Spleen (tissue), 11 donors: ENCODE data around the gene INPP4B. TPM values are rescaled to one million over a fixed set of nuclear protein-coding genes. Genes with fewer than 3 reads are reported as not detected.

Source experiments
- DNase-seq: peaks from one replicate; pipeline ENCODE4 v3.0.0-alpha.2; 2020
- H3K27ac ChIP-seq, 8 donors: fragments of 200-600 bp; sonication (generic) in 7 of 8; 1 replicate in 4 of 8; 2 replicates in 4 of 8; pipeline versions ENCODE4 v1.5.0 to v1.8.0; 2016 to 2021; ENCODE audit warnings: inconsistent platforms in 4 of 8, mild to moderate bottlenecking in 4 of 8, moderate library complexity in 1 of 8
- H3K27me3 ChIP-seq, 7 donors: fragments of 200-600 bp; sonication (generic) in 6 of 7; replicated peaks in 1 of 7; 1 replicate in 4 of 7; 2 replicates in 3 of 7; pipeline versions ENCODE4 v1.5.0 to v1.8.0; 2016 to 2021; ENCODE audit warnings: inconsistent platforms in 3 of 7, mild to moderate bottlenecking in 1 of 7
- H3K36me3 ChIP-seq, 6 donors: fragments of 200-600 bp; sonication (generic) in 5 of 6; 1 replicate in 4 of 6; 2 replicates in 2 of 6; pipeline versions ENCODE4 v1.5.0 to v1.8.0; 2016 to 2021; ENCODE audit warnings: inconsistent platforms in 2 of 6
- H3K4me1 ChIP-seq, 6 donors: fragments of 200-600 bp; sonication (generic) in 5 of 6; 1 replicate in 3 of 6; 2 replicates in 3 of 6; pipeline versions ENCODE4 v1.5.0 to v1.8.0; 2016 to 2021; ENCODE audit warnings: inconsistent platforms in 3 of 6
- H3K4me3 ChIP-seq, 8 donors: fragments of 200-600 bp; sonication (generic) in 7 of 8; 1 replicate in 4 of 8; 2 replicates in 4 of 8; pipeline versions ENCODE4 v1.5.0 to v1.8.0; 2016 to 2021; ENCODE audit warnings: inconsistent platforms in 4 of 8, mild to moderate bottlenecking in 4 of 8, moderate library complexity in 2 of 8
- H3K9me3 ChIP-seq, 8 donors: fragments of 200-600 bp; sonication (generic) in 7 of 8; 1 replicate in 4 of 8; 2 replicates in 4 of 8; pipeline versions ENCODE4 v1.5.0 to v1.8.0; 2016 to 2021; ENCODE audit warnings: inconsistent platforms in 4 of 8
- POLR2A ChIP-seq, 3 donors: fragments of 450-650 bp; IDR thresholded peaks; one replicate each; pipeline ENCODE4 v1.5.1; 2017; ENCODE audit warnings: antibody characterized with exemption in 3 of 3, mild to moderate bottlenecking in 1 of 3
- POLR2AphosphoS5 ChIP-seq, 3 donors: sonication (generic); formaldehyde crosslinking; IDR thresholded peaks; one replicate each; pipeline ENCODE4 v1.5.1; 2017; ENCODE audit warnings: antibody characterized with exemption in 3 of 3
- WGBS, 5 donors: extraction: QIAGEN DNeasy Blood & Tissue Kit in 3 of 5; methylation state at CpG; one replicate each; pipeline versions ENCODE4 v1.1.5 to v1.1.7; 2013 to 2018; 5-methylcytosine and 5-hydroxymethylcytosine counted together
- intact Hi-C: fragments of 100-400 bp; cut with DNase I; formaldehyde crosslinking; loops from one replicate; pipeline ENCODE4 v1.15.0; 2023; ENCODE audit warnings: low total_unique reads
- polyA plus RNA-seq, 3 donors: library from polyadenylated mRNA; stranded (reverse); fragments of 200-250 nt; gene quantifications; one replicate each; pipeline ENCODE4 v1.2.1, GENCODE V29; 2013
- total RNA-seq, 7 donors: library from RNA; depleted of rRNA in 3 of 7; stranded (reverse); fragments of >200 nt in 3 of 7; fragmentation: NEBNext Ultra II Directional in 4 of 7; extraction: Animal tissue kit (Norgen Biotek cat#: 25700) in 4 of 7; gene quantifications; one replicate each; pipeline versions ENCODE4 v1.1.0 to v1.2.1, GENCODE V29; 2016 to 2021
- TF ChIP-seq, protein P1 (sequence below), 11 experiments: fragments of 200-600 bp in 7 of 11; fragments of 450-650 bp in 4 of 11; sonication (generic) in 4 of 11; IDR thresholded peaks in 8 of 11; conservative IDR thresholded peaks in 3 of 11; 1 replicate in 7 of 11; 2 replicates in 4 of 11; pipeline versions ENCODE4 v1.4.0 to v1.8.0; 2016 to 2021; ENCODE audit warnings: antibody characterized with exemption in 11 of 11, inconsistent platforms in 4 of 11, mild to moderate bottlenecking in 1 of 11
- donor health status: healthy with polysubstance abuse.
- donor health status: DM: no; HTN: no; CAD: no; lungs with moderate emphysema.
- donor health status: DM: no; HTN: no; CAD: no.
- donor health status: Bipolar disorder and iron deficiency.
- donor health status: healthy.
- donor health status: DM: no; HTN: no; CAD: no.
- donor health status: DM: yes; HTN: yes; CAD: no.

Gene INPP4B
- total and polyA plus RNA-seq, 10 donors, result 0.78 to 31.6 (median 26.8) TPM

DNA sequence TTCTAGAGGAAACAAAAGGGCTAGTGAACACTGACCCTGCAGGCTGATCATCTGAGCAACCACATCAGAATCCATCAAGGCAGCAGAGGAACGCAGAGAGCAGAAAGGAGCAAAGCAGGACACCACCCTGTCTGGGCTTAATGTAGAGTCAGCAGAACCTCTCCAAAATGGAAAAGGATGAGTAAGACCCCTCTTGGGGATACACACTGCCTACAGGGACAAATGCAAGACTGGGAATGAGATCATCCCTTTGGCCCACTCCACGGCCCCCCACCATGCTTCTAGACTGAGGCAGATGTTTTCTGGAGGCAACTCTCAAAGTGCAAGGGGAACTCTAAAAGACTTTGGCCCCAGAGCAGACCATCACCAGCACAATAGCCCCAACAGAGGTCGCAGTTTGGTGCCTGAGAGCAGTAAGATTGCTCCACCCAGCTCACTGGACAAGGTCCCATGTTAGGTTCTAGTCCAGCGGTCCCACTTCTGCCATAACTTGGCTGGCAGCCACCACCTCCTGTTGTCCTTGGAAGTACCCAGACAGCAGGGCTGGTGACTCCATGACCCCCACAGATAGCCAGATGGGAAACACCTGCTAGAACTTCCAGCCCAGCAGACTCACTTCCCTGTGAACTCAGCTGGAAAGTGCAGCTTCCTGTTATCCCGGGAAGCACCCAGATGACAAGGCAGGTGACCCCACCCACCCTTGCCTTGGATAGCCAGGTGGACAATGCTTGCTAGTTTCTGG, 372.7 kb downstream of the INPP4B start:
- Histone ChIP-seq H3K9me3 (no peaks in the 10 kb centered on the region), H3K27me3 (no peaks in the 10 kb centered on the region), H3K4me1 (no peaks in the 10 kb centered on the region), H3K4me3 (no peak overlapping the region), H3K27ac (no peak overlapping the region), H3K36me3 (no peaks in the 10 kb centered on the region)
- peak; percentile 76 for DNase-seq
- 64 to 76% (median 73%) methylated on average over 5 of the region's 5 CpGs for WGBS, 5 donors
- TF ChIP-seq, protein P1, sequence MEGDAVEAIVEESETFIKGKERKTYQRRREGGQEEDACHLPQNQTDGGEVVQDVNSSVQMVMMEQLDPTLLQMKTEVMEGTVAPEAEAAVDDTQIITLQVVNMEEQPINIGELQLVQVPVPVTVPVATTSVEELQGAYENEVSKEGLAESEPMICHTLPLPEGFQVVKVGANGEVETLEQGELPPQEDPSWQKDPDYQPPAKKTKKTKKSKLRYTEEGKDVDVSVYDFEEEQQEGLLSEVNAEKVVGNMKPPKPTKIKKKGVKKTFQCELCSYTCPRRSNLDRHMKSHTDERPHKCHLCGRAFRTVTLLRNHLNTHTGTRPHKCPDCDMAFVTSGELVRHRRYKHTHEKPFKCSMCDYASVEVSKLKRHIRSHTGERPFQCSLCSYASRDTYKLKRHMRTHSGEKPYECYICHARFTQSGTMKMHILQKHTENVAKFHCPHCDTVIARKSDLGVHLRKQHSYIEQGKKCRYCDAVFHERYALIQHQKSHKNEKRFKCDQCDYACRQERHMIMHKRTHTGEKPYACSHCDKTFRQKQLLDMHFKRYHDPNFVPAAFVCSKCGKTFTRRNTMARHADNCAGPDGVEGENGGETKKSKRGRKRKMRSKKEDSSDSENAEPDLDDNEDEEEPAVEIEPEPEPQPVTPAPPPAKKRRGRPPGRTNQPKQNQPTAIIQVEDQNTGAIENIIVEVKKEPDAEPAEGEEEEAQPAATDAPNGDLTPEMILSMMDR (IDR thresholded peaks at IDR 0.05 in 8 of 11, conservative IDR thresholded peaks at IDR 0.05 in 3 of 11), result no peak
- TF ChIP-seq POLR2A (IDR thresholded peaks at IDR 0.05) (no peak), POLR2AphosphoS5 (IDR thresholded peaks at IDR 0.05) (peak in 2 of 3 donors; percentile 37 to 42)
- intact Hi-C loops, result no loop called here

DNA sequence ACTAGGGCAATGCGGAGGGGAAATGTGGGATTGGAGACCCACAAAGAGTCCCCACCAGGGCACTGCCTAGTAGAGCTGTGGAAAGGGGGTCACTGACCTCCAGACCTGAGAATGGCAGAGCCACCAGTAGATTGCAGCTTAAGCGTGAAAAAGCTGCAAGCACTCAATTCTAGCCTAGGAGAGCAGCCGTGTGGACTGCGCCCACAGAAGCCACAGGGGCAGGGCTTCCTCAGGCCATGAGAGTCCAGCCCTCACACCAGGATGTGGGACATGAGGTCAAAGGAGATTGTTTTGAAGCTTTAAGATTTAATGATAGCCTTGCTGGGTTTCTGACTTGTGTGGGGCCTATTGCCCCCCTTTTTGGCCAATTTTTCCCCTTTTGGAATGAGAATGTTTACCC, 379.0 kb downstream of the INPP4B start:
- H3K4me3 ChIP-seq, result no peak overlapping the region
- TF ChIP-seq, protein P1 (IDR thresholded peaks at IDR 0.05 in 8 of 11, conservative IDR thresholded peaks at IDR 0.05 in 3 of 11), result no peak
- TF ChIP-seq POLR2A (IDR thresholded peaks at IDR 0.05), result no peak
- no peak for TF ChIP-seq POLR2AphosphoS5 (IDR thresholded peaks at IDR 0.05)
- peak; percentile 54 for DNase-seq
- no peaks in the 10 kb centered on the region for H3K27me3 ChIP-seq
- H3K36me3 ChIP-seq, result no peaks in the 10 kb centered on the region
- H3K9me3 ChIP-seq, result no peaks in the 10 kb centered on the region
- 82 to 93% (median 88%) methylated on average over 4 of the region's 4 CpGs for WGBS, 5 donors
- no peaks in the 10 kb centered on the region for H3K4me1 ChIP-seq
- no peak overlapping the region for H3K27ac ChIP-seq
- intact Hi-C loops, result no loop called here

- no peaks in the 10 kb centered on the region for H3K4me1 ChIP-seq
- no peak overlapping the region for H3K27ac ChIP-seq
- TF ChIP-seq POLR2AphosphoS5 (IDR thresholded peaks at IDR 0.05) (no peak), POLR2A (IDR thresholded peaks at IDR 0.05) (no peak)
- TF ChIP-seq, protein P1 (IDR thresholded peaks at IDR 0.05 in 8 of 11, conservative IDR thresholded peaks at IDR 0.05 in 3 of 11), result no peak
- no peaks in the 10 kb centered on the region for H3K27me3 ChIP-seq
- H3K4me3 ChIP-seq, result no peak overlapping the region
- H3K9me3 ChIP-seq, result no peaks in the 10 kb centered on the region
- DNase-seq, result no peak
- intact Hi-C loops, result no loop called here
- 75 to 96% (median 90%) methylated on average over 1 of the region's 1 CpG for WGBS, 5 donors
- H3K36me3 ChIP-seq, result no peaks in the 10 kb centered on the region
Observed at GRCh38 chr4:142465526-142465925, 380.6 kb downstream of the INPP4B start.

- no peak overlapping the region for H3K4me3 ChIP-seq
- H3K9me3 ChIP-seq, result no peaks in the 10 kb centered on the region
- intact Hi-C loops, result no loop called here
- no peaks in the 10 kb centered on the region for H3K27me3 ChIP-seq
- no peaks in the 10 kb centered on the region for H3K4me1 ChIP-seq
- no peaks in the 10 kb centered on the region for H3K36me3 ChIP-seq
- H3K27ac ChIP-seq, result no peak overlapping the region
- 75 to 93% (median 80%) methylated on average over 2 of the region's 2 CpGs for WGBS, 5 donors
- DNase-seq, result no peak
- TF ChIP-seq POLR2AphosphoS5 (IDR thresholded peaks at IDR 0.05), result no peak
- no peak for TF ChIP-seq POLR2A (IDR thresholded peaks at IDR 0.05)
- TF ChIP-seq, protein P1 (IDR thresholded peaks at IDR 0.05 in 8 of 11, conservative IDR thresholded peaks at IDR 0.05 in 3 of 11), result no peak
Observed at GRCh38 chr4:142463206-142463605, 382.9 kb downstream of the INPP4B start.
